Cerebellar cortex (tissue), 1 donor: ENCODE measurements around the gene TMEM209.
"Not testable (repeated sequence)": the region's sequence is repeated elsewhere in the genome, so short reads cannot be mapped to it uniquely, and the experiment has no call there.

Experiments
- DNase-seq: peaks from one replicate; pipeline ENCODE4 v3.0.0-alpha.2; 2015; ENCODE audit warnings: low spot score

TMEM209 gene

GRCh38 chr7:130162196-130162595, 43.0 kb downstream of the TMEM209 start:
- no peak for DNase-seq

- DNase-seq: no peak
Measured at GRCh38 chr7:130160455-130160854, 44.8 kb downstream of the TMEM209 start.

DNA sequence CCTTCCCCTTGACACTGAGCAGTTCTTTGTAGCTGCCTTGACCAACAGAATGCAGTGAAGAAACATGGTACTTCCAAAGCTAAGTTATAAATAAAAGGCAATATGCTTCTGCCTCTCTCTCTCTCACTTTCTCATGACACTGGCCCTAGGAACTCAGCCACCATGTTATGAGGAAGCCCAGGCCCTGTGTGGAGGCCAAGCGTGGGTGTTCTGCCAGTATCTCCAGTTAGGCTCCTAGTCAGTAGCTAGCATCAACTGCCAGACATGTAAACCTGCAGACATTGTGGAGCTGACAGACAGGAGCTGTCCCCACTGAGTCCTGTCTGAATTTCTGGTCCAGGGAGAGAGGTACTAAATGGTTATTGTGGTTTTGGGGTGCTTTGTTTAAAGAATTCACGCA, 45.2 kb downstream of the TMEM209 start:
- DNase-seq: no peak

DNA sequence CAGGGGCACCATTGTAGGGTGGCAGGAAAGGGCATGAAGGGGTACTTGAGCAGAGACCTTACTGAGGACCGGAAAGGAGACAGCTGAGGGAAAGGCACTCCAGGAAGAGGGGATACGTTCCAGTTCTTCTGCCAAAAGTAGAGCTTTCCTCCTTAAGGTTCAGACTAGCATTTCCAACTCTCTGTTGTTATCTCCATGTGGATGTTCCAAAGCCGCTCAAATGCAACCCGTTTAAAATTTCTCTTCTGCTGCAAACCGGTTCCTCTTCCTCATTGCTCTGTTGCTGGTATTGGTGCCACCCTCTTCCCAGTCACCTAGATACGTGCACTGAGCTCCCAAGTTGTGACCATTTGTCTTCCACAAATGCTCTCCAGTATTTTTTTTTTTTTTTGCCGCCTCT, 47.5 kb downstream of the TMEM209 start:
- no peak for DNase-seq

GRCh38 chr7:130156140-130156539, 49.1 kb downstream of the TMEM209 start:
- no peak for DNase-seq

GRCh38 chr7:130154501-130155317, 50.5 kb downstream of the TMEM209 start:
- DNase-seq: peak; percentile 90

DNA sequence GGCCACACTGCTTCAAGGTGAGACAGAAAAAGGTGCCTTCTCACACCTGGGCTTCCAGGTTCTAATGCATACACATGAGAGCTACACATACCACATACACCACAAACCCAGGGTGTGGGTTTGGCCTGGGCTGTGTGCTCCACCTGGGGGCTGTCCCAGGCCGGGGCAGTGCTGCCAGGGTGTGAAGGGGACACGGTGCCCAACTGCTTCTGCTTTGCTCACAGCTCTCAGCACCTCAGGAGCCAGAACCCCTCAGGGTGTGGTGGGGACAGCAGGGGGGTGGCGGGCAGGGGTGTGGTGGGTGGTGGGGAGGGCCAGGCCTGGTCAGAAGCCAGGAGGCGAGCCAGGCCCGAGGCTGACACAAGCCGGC, 51.1 kb downstream of the TMEM209 start:
- peak; percentile 73 for DNase-seq

DNA sequence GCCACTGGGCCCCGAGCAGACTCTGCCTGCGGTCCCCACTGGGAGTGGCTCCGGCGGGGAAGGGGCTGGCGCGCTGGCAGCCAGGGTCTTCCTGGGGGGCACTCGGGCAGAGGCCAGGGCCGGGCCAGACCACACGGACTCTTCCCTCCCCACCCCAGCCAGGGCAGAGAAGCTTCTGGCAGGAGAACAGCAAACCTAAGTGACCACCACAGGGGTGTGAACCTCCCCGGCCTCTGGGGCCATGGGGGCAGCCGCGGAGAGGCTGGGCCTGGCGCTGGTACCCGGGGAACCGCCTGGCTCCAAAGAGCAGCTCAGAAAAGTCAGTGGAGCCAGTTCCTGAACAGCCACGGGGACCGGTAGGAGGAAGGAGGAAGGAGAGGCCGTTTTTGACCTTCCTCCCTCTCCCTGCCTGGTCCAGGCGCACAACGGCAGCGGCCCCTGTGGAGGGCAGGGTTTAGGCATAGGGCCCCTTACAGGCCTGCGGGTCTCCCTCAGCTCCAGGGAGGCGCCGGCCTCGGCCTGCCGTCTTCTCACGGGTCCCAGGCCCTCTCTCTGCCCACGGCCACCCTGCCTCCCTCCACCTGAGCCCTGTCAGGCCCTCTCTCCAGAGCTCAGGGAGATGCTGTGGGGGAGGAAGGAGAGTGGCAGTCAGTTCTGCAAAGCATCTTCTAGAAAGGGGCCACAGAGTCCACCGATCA, 51.8 kb downstream of the TMEM209 start:
- no peak for DNase-seq

DNA sequence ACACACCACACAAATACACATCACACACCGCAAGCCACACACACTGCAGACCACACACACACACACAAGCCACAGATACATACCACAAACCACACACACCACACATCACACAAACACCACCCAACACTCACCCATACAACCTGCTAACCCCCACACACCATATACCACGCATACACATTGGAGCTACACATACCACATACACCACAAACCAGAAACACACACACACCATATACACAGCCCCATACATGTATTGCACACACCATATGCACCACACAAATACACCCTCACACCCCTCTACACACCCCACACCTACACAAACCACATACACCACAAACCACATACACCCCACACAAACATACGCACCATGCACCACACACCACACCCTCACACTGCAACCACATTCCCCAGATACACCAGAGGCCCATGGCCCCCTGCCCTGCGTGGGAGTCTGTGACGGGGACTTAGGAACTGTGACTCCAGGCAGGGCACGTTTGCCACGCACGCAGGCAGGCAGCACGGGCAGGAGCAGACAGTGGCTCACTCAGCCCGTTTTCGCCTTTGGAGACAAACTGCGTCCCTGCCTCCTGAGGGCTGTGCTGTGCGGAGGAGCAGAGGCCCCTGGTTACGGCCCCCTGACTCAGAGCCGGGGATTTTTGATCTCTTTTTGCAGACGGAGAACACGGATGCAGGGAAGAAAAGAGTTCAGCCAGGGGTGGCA, 52.6 kb downstream of the TMEM209 start:
- no peak for DNase-seq

DNA sequence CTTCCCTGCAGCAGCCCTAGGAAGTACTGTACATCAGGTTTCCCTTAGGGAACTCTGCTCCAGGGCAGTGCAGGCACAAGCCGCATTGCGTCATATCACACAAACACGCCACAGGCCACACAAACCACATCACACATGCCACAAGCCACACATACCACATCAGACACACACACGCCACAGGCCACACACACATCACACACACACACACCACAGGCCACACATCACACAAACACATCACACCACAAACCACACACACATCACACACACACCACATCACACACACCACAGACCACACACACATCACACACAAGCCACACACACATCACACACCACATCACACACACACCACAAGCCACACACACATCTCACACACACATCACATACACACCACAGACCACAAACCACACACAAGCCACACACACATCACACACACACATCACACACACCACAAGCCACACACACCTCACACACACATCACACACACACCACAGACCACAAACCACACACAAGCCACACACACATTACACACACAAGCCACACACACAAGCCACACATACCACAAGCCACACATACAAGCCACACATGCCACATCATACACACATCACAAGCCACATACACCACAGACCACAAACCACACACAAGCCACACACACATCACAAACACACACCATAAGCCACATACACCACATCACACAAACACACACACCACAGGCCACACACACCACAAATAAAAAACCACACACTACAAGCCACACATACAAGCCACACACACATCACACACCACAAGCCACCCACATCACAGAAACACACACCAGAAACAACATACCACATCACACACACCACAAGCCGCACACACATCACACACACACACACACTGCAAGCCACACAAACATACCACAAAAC, 53.4 kb downstream of the TMEM209 start:
- DNase-seq: no peak

DNA sequence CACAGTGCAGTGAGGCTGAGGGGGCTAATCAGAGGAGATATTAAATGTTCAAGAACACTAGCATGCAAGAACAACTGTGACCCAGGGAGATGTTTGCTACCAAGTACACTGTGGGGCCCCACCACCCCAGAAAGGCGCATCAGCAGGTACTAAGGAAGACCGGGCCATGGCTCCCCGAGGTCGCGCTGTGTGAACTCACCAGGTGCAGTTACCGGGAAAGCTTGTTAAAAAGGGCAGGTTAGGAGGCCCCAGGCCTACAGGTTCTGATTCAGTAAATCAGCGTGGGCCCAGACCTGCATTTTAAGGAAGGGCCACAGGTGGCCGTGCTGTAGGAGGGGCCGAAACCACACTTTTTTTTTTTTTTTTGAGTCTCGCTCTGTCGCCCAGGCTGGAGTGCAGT, 54.6 kb downstream of the TMEM209 start:
- no peak for DNase-seq

DNA sequence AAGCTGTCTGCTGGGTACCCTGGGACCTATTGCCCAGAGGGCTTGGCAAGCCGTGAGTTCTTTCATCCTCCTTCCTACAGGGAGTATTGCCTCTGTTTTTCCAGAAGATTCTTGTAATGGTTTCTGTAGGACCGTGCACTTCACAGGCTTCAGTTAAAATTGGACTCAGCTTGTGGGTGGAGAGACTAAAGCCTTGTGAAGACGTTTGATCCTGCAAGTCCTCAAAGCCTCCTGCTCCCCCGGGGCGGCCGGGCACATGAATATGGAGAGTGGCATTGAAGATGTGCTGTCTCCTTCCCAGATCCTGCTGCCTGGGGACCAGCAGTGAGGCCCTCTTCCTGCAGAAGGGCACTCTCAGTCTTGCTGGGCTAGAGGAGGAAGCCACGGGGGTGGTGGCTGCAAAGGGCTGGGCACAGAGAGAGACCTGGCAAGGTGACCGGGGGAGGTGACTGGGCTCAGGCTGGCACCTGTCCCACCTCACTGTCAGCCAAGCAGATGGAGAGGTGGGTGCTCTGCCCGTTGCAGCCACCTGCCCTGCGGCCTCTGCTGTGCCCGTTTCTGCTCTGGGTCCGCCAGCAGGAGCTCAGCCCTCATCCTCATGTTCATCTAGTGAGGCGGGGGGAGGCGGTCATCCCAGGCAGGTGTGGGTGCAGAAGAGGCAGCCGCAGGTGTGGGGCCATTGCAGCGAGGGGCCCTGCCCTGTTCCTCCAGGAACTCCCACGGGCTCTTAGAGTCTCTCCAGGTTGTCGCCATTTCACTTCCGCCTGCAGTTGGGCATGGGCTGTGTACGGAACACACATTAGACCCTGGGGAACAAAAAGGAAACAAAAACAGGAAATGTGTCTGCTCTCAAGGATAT, 55.7 kb downstream of the TMEM209 start:
- DNase-seq: peak; percentile 84

GRCh38 chr7:130148561-130148960, 56.6 kb downstream of the TMEM209 start:
- DNase-seq: peak; percentile 90

- DNase-seq: no peak
Measured at GRCh38 chr7:130147710-130148325, 57.4 kb downstream of the TMEM209 start.

GRCh38 chr7:130146693-130147405, 58.4 kb downstream of the TMEM209 start:
- DNase-seq: no peak

DNA sequence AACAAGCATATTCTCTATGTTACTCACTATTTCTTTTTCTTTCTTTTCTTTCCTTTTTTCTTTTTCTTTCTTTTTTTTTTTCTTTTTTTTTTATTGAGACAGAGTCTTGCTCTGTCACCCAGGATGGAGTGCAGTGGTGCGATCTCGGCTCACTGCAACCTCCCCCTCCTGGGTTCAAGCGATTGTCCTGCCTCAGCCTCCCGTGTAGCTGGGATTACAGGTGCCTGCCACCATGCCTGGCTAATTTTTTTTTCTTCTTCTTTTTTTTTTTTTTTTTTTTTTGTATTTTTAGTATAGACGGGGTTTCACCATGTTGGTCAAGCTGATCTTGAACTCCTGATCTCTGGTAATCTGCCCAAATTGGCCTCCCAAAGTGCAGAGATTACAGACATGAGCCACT, 59.1 kb downstream of the TMEM209 start:
- not testable (repeated sequence) for DNase-seq

- no peak for DNase-seq
Measured at GRCh38 chr7:130145424-130146100, 59.6 kb downstream of the TMEM209 start.

DNA sequence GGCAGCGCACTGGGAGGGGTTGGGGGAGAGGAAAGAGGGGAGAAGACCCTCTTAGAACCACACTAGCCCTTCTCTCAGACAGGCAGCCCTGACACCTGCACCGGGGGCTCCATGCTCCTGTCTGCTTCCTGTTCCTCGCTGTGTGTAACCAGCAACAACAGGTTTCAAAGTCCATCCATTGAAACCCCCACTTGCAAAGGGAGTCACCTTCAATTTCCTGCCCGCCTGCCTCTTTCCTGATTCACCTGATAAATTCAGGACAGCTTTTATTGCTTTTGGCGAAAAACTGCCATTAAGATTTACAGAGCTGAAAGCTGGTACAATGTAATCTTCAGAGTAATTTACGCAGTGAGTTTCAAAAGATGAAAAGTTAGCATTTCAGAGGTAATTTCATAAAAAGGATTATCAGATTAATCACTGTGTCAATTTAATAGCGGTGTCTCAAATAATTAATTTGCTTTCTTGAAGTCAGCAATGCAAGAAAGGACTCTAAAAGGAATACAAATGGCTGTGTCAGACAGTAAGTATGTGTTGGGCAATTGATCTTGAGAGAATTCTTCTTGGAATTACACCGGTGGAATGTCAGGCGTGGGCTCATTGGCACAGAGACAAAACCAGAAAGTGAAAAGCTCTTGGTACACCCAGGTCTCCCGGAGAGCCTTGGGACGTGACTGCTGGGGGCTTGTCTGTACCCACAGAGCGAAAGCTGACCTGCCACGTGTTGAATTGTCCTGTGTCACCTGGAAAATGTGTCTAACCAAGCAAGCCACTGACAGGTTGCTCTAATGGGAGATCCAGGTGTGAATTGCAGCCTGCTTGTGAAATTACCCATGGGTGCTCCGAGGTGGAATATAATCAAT, 60.7 kb downstream of the TMEM209 start:
- DNase-seq: no peak
